Measurements from ENCODE around the gene XAGE5. TPM values are rescaled to one million over a fixed set of nuclear protein-coding genes. Genes with fewer than 3 reads are reported as not detected.
"Not testable (repeated sequence)": the region's sequence is repeated elsewhere in the genome, so short reads cannot be mapped to it uniquely, and the experiment has no call there.

The XAGE5 gene
- total RNA-seq, 1 experiment from 2014 or later = not detected

- not testable (repeated sequence) for H2BK5ac ChIP-seq (ENCODE audit: insufficient read length, low read length); H3K36me3 Mint-ChIP-seq (ENCODE audit: insufficient read depth in 1 of 3, low read depth in 3 of 3); H3K4me1 Mint-ChIP-seq; H4K91ac ChIP-seq (ENCODE audit: insufficient read length, low read depth, low read length); H3K79me2 ChIP-seq (ENCODE audit: insufficient read depth, low read length); H2BK120ac ChIP-seq (ENCODE audit: low read depth, low read length, poor library complexity, severe bottlenecking); H2BK15ac ChIP-seq (ENCODE audit: low read depth, low read length); H3K4me3 Mint-ChIP-seq; H3K27me3 Mint-ChIP-seq (ENCODE audit: low read depth); H3K23me2 ChIP-seq (ENCODE audit: insufficient read length, low read depth, low read length, poor library complexity, severe bottlenecking); H3K4me1 ChIP-seq (ENCODE audit: insufficient read depth, low read length); H3K4ac ChIP-seq (ENCODE audit: low read depth, low read length); H3K4me2 ChIP-seq (ENCODE audit: insufficient read depth, insufficient read length, low read length); H4K20me1 ChIP-seq (ENCODE audit: control insufficient read depth, insufficient read depth, insufficient read length); H2AFZ ChIP-seq (ENCODE audit: low read length); DNase-seq; H4K8ac ChIP-seq (replicated peaks; ENCODE audit: insufficient read length, low read depth, low read length); H3K27ac ChIP-seq (ENCODE audit: insufficient read length, low read depth, low read length); H3K23ac ChIP-seq (ENCODE audit: insufficient read length, low read depth, low read length); H2BK20ac ChIP-seq (ENCODE audit: low read depth, low read length, poor library complexity, severe bottlenecking); H3K27me3 ChIP-seq (ENCODE audit: insufficient read depth, low read length); H2BK12ac ChIP-seq (ENCODE audit: insufficient read length, low read depth, low read length); H3K79me1 ChIP-seq (ENCODE audit: insufficient read depth, low read depth, low read length, poor library complexity, severe bottlenecking); H3K14ac ChIP-seq (ENCODE audit: insufficient read depth, low read length); H3K18ac ChIP-seq (ENCODE audit: insufficient read length, low read depth, low read length); H3K27ac Mint-ChIP-seq; H4K5ac ChIP-seq (ENCODE audit: insufficient read length, low read depth, low read length); H3K9ac ChIP-seq (ENCODE audit: extremely low read depth, insufficient read length, low read length); H2AK5ac ChIP-seq (ENCODE audit: insufficient read length, low read length); H3T11ph ChIP-seq (ENCODE audit: low read length); H3K56ac ChIP-seq (ENCODE audit: insufficient read length, low read depth, low read length)
- no CpG with 5 or more reads among the region's 2 CpGs for WGBS (ENCODE audit: extremely low coverage, insufficient read length, low lambda C conversion rate)
- H3K9me3 Mint-ChIP-seq = peaks cover 37 to 46% of the 10 kb centered on the region in 2 experiments
- peaks cover 20% of the 10 kb centered on the region for H3K9me3 ChIP-seq (ENCODE audit: control insufficient read depth, low read depth, low read length)
Measured at GRCh38 chrX:52804876-52805275, 6.2 kb upstream of the XAGE5 start.

All from H9 (cell line).